H1 (cell line): Measurements from ENCODE around the gene NPHP4. TPM values are rescaled to one million over a fixed set of nuclear protein-coding genes. Genes with fewer than 3 reads are reported as not detected.

Experiments
- BRCA1 ChIP-seq: IDR thresholded peaks from 2 replicates; pipeline ENCODE4 v1.6.1; 2012; ENCODE audit warnings: low read depth, low read length, improper control_type of control experiment
- CBX8 ChIP-seq: fragments of 300-800, 300-1000 bp; sonication (generic); IDR thresholded peaks from 2 replicates; pipeline ENCODE4 v1.7.1; 2016; ENCODE audit warnings: low read depth, low read length, borderline replicate concordance
- CHD2 ChIP-seq: IDR thresholded peaks from 2 replicates; pipeline ENCODE4 v1.6.1; 2012; ENCODE audit warnings: low read length, improper control_type of control experiment
- E2F6 ChIP-seq: IDR thresholded peaks from 2 replicates; pipeline ENCODE4 v1.6.1; 2012; ENCODE audit warnings: inconsistent platforms
- EGR1 ChIP-seq: IDR thresholded peaks from 2 replicates; pipeline ENCODE4 v1.6.1; 2011; ENCODE audit warnings: low read depth, low read length, borderline replicate concordance
- EZH2 ChIP-seq: fragments of 200-600 bp; sonication (generic); IDR thresholded peaks from 2 replicates; pipeline ENCODE4 v1.7.1; 2012; ENCODE audit warnings: low read depth, mild to moderate bottlenecking, moderate library complexity, low read length, inconsistent platforms; ENCODE audit not compliant: severe bottlenecking
- GABPA ChIP-seq: IDR thresholded peaks from 2 replicates; pipeline ENCODE4 v1.6.1; 2011; ENCODE audit warnings: mild to moderate bottlenecking, low read length, moderate library complexity, borderline replicate concordance; ENCODE audit not compliant: insufficient read depth
- KDM4A ChIP-seq: IDR thresholded peaks from one replicate; pipeline ENCODE4 v1.7.1; 2012; ENCODE audit warnings: low read depth, mild to moderate bottlenecking, moderate library complexity, low read length, inconsistent platforms; ENCODE audit not compliant: severe bottlenecking
- RAD21 ChIP-seq, 2 experiments: IDR thresholded peaks in 1 of 2; conservative IDR thresholded peaks in 1 of 2; 2 replicates each; pipeline ENCODE4 v1.6.1; 2011; ENCODE audit warnings: low read depth in 2 of 2, low read length in 2 of 2, improper control_type of control experiment in 1 of 2, inconsistent platforms in 1 of 2, mild to moderate bottlenecking in 1 of 2, moderate library complexity in 1 of 2
- RFX5 ChIP-seq: IDR thresholded peaks from 2 replicates; pipeline ENCODE4 v1.6.1; 2011; ENCODE audit warnings: low read depth, low read length, improper control_type of control experiment, borderline replicate concordance
- SIN3A ChIP-seq, 2 experiments: IDR thresholded peaks in 1 of 2; conservative IDR thresholded peaks in 1 of 2; 2 replicates each; pipeline ENCODE4 v1.6.1; 2011 to 2012; ENCODE audit warnings: low read length in 2 of 2, improper control_type of control experiment in 1 of 2, low read depth in 1 of 2, mild to moderate bottlenecking in 1 of 2
- SIX5 ChIP-seq: IDR thresholded peaks from 2 replicates; pipeline ENCODE4 v1.6.1; 2011; ENCODE audit warnings: mild to moderate bottlenecking, low read depth, low read length
- SP2 ChIP-seq: IDR thresholded peaks from 2 replicates; pipeline ENCODE4 v1.6.1; 2012; ENCODE audit warnings: mild to moderate bottlenecking, low read length, inconsistent platforms
- TBP ChIP-seq: IDR thresholded peaks from 2 replicates; pipeline ENCODE4 v1.6.1; 2011; ENCODE audit warnings: low read depth, low read length, improper control_type of control experiment
- polyA plus RNA-seq, 7 experiments: library from polyadenylated mRNA; depleted of rRNA in 3 of 7; stranded (reverse) in 5 of 7; unstranded in 2 of 7; fragments of >200 nt in 5 of 7; fragments of 200-250 nt in 2 of 7; gene quantifications; 1 replicate in 5 of 7; 2 replicates in 1 of 7; 4 replicates in 1 of 7; pipeline versions ENCODE4 v1.2.1 to v1.2.3, GENCODE V29; 2011 to 2013; ENCODE audit warnings: missing spikeins in 2 of 7, mixed read lengths in 2 of 7
- total RNA-seq: library from RNA; stranded (reverse); fragmentation: NEBNext Ultra II Directional; extraction: Animal tissue kit (Norgen Biotek cat#: 25700); gene quantifications from 2 replicates; pipeline ENCODE4 v1.2.1, GENCODE V29; 2021

The NPHP4 gene
- total and polyA plus RNA-seq, 2 of the 8 experiments (the other 6 are each of a cell fraction or from before 2014, with no cell fraction given): 5.8 to 14.0 TPM

GRCh38 chr1:5896706-5897660 is 95.2 kb downstream of the NPHP4 start (continued):
- TF ChIP-seq RFX5: no peak
- TF ChIP-seq SIX5: no peak
- TF ChIP-seq SP2: no peak
- TF ChIP-seq EZH2: no peak
- no peak for TF ChIP-seq SIN3A (conservative IDR thresholded peaks at IDR 0.05 in 1 of 2, IDR thresholded peaks at IDR 0.05 in 1 of 2; ENCODE audit: low read depth in 1 of 2, low read length in 2 of 2)
- TF ChIP-seq CHD2: no peak
- TF ChIP-seq RAD21 (IDR thresholded peaks at IDR 0.05 in 1 of 2, conservative IDR thresholded peaks at IDR 0.05 in 1 of 2; ENCODE audit: low read depth in 2 of 2, low read length in 2 of 2): no peak
- TF ChIP-seq CBX8: no peak
- 0 out of 2 replicates have a peak, but pooled peaks have one; percentile 17 for TF ChIP-seq EGR1
- TF ChIP-seq E2F6: no peak
- TF ChIP-seq TBP: no peak
- TF ChIP-seq GABPA: no peak; the same call in 1 of the 2 replicates
- TF ChIP-seq KDM4A: peak; percentile 31
- TF ChIP-seq BRCA1: no peak
